Thyroid gland (tissue), 4 donors: Measurements from ENCODE around the gene NTN1. TPM values are rescaled to one million over a fixed set of nuclear protein-coding genes. Genes with fewer than 3 reads are reported as not detected.

ENCODE experiments used
- DNase-seq, 2 donors: peaks; one replicate each; pipeline ENCODE4 v3.0.0-alpha.2; 2019
- H3K27ac ChIP-seq, 3 donors: fragments of 200-600 bp; sonication (generic); 1 replicate in 2 of 3; 2 replicates in 1 of 3; pipeline ENCODE4 v1.5.1; 2016 to 2019; ENCODE audit warnings: mild to moderate bottlenecking in 1 of 3, moderate library complexity in 1 of 3
- H3K27me3 ChIP-seq: fragments of 200-600 bp; sonication (generic); one replicate; pipeline ENCODE4 v1.5.1; 2019
- H3K36me3 ChIP-seq, 2 donors: fragments of 200-600 bp; sonication (generic); one replicate each; pipeline ENCODE4 v1.5.1; 2016 to 2019
- H3K4me1 ChIP-seq, 2 donors: fragments of 200-600 bp; sonication (generic); one replicate each; pipeline ENCODE4 v1.5.1; 2017 to 2019
- H3K4me3 ChIP-seq, 3 donors: fragments of 200-600 bp; sonication (generic); replicated peaks in 1 of 3; 1 replicate in 2 of 3; 2 replicates in 1 of 3; pipeline ENCODE4 v1.5.1; 2016; ENCODE audit warnings: mild to moderate bottlenecking in 1 of 3
- H3K9me3 ChIP-seq: fragments of 200-600 bp; sonication (generic); one replicate; pipeline ENCODE4 v1.5.1; 2017
- POLR2A ChIP-seq, 2 donors: fragments of 450-650 bp; IDR thresholded peaks; one replicate each; pipeline ENCODE4 v1.6.1; 2017; ENCODE audit warnings: antibody characterized with exemption in 2 of 2, mild to moderate bottlenecking in 2 of 2, moderate library complexity in 1 of 2
- WGBS, 2 donors: methylation state at CpG; one replicate each; pipeline ENCODE4 v1.1.5; 2017; 5-methylcytosine and 5-hydroxymethylcytosine counted together
- intact Hi-C: fragments of 100-400 bp; cut with DNase I; formaldehyde crosslinking; loops from one replicate; pipeline ENCODE4 v1.15.1; 2023
- total RNA-seq, 4 donors: library from RNA; depleted of rRNA; stranded (reverse); fragments of >200 nt; gene quantifications; one replicate each; pipeline ENCODE4 v1.2.3, GENCODE V29; 2016
- TF ChIP-seq, protein P1 (sequence below), 6 experiments: fragments of 200-600 bp in 3 of 6; fragments of 450-650 bp in 3 of 6; sonication (generic) in 3 of 6; IDR thresholded peaks; one replicate each; pipeline ENCODE4 v1.5.1; 2016 to 2019; ENCODE audit warnings: antibody characterized with exemption in 6 of 6, mild to moderate bottlenecking in 2 of 6, inconsistent platforms in 1 of 6, moderate library complexity in 1 of 6

The NTN1 gene
- total RNA-seq, 4 donors from 2014 or later, result 4.1 to 9.2 (median 7.1) TPM

DNA sequence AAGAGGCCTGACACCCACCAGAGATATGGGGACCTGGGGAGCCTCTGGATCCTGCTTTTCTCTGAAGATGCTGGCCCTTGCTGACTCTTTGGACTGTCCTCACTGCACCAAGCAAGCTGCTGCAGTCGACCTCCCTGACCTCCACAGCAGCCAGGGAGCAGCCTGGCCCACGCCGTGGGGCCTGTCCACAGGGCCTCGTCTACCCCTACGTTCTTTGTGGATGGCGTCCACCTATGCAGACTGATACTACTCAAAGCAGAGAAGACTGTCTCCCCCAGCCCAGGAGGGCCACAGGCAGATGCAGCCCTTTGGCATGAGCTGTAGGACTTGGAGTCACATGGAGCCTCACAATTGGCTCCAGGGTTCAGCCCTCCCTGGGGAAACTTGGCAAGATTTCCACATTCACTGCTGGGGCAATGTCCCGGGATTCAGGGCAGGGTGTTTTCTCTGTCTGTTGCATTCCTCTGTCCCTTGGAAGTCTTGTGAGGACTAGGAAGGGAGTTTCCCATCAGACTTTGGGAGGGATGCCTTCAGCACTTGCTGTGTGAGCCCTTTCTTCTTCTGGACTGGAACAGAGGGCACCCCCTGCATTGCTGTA lies 152.2 kb downstream of the NTN1 start:
- no peaks in the 10 kb centered on the region for H3K36me3 ChIP-seq
- DNase-seq, result peak; percentile 5 to 34
- peaks cover 0 to 7% of the 10 kb centered on the region in 2 donors for H3K4me1 ChIP-seq
- H3K9me3 ChIP-seq, result no peaks in the 10 kb centered on the region
- H3K4me3 ChIP-seq, result no peak overlapping the region
- intact Hi-C loops, result no loop called here
- no peak overlapping the region for H3K27ac ChIP-seq
- 59 to 71% methylated on average over 4 to 7 of the region's 7 CpGs for WGBS, 2 donors
- H3K27me3 ChIP-seq, result no peaks in the 10 kb centered on the region
- TF ChIP-seq, protein P1, sequence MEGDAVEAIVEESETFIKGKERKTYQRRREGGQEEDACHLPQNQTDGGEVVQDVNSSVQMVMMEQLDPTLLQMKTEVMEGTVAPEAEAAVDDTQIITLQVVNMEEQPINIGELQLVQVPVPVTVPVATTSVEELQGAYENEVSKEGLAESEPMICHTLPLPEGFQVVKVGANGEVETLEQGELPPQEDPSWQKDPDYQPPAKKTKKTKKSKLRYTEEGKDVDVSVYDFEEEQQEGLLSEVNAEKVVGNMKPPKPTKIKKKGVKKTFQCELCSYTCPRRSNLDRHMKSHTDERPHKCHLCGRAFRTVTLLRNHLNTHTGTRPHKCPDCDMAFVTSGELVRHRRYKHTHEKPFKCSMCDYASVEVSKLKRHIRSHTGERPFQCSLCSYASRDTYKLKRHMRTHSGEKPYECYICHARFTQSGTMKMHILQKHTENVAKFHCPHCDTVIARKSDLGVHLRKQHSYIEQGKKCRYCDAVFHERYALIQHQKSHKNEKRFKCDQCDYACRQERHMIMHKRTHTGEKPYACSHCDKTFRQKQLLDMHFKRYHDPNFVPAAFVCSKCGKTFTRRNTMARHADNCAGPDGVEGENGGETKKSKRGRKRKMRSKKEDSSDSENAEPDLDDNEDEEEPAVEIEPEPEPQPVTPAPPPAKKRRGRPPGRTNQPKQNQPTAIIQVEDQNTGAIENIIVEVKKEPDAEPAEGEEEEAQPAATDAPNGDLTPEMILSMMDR (IDR thresholded peaks at IDR 0.05), result no peak
- no peak for TF ChIP-seq POLR2A (IDR thresholded peaks at IDR 0.05)

DNA sequence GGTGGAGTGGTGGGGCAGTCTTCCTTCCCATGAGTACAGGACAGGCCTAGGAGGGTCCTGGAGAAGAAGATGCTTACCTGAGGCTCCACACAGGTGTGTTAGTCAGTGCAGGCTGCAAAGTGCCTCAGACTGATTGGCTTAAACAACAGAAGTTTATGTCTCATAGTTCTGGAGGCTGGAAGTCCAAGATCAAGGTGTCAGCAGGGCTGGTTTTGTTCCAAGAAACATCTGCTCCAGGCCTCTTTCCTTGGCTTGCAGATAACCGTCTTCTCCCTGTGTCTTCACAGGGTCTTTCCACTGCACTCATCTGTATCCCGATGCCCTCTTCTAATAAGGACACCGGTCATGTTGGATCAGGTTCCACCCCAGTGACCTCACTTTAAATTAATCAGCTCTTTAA lies 153.0 kb downstream of the NTN1 start:
- Histone ChIP-seq H3K9me3 (no peaks in the 10 kb centered on the region), H3K4me3 (no peak overlapping the region), H3K27me3 (no peaks in the 10 kb centered on the region), H3K4me1 (peaks cover 0 to 7% of the 10 kb centered on the region in 2 donors), H3K27ac (no peak overlapping the region), H3K36me3 (no peaks in the 10 kb centered on the region)
- WGBS, 2 donors, result 78 to 82% methylated on average over 3 of the region's 3 CpGs
- intact Hi-C loops, result no loop called here
- no peak for DNase-seq
- TF ChIP-seq POLR2A (IDR thresholded peaks at IDR 0.05), result no peak
- TF ChIP-seq, protein P1 (IDR thresholded peaks at IDR 0.05), result no peak

DNA sequence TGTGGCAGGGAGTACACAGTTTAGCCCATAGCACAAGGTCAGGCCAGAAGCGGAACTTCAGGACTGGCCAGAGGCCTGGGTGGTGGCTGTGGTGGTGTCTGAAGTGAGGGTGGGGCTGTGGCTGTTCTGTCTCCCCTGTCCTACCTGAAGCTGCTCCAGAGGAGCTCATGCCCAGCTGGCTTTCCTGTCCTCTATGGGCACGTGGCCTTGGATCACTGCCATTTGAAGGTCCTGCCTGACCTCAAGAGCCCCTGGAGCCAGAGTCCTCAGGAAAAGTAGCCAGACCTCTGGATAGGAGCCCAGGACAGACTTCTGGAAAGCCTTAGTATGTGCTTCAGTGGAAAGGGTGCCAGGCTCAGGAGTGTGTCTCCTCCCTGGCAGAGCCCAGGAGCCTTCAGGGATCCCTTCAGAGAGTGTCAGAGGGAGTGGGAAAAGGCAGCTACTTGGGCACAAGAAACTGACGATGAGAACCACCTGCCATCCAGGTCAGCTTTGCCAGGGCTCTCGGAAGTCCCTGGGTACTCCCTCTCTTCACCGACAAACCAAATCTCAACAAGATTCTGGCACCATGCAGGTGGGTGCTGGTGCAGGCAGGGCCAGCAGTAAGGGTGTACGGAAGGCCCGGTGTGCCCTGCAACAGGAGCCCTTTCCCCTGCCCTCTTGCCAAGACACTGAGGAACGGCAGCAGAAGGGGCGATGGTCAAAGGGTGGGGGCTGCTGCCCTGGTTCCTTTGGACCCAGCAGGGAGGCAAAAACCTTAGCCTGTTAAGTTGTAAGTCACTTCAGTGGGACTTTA lies 153.7 kb downstream of the NTN1 start:
- TF ChIP-seq, protein P1 (IDR thresholded peaks at IDR 0.05), result no peak
- no peak for TF ChIP-seq POLR2A (IDR thresholded peaks at IDR 0.05)
- Histone ChIP-seq H3K4me1 (peaks cover 0 to 7% of the 10 kb centered on the region in 2 donors), H3K9me3 (no peaks in the 10 kb centered on the region), H3K4me3 (no peak overlapping the region), H3K27me3 (no peaks in the 10 kb centered on the region), H3K36me3 (no peaks in the 10 kb centered on the region), H3K27ac (no peak overlapping the region)
- DNase-seq, result peak; percentile 72 to 89
- WGBS, 2 donors, result 63 to 74% methylated on average over 7 to 8 of the region's 9 CpGs
- intact Hi-C loops, result no loop called here

DNA sequence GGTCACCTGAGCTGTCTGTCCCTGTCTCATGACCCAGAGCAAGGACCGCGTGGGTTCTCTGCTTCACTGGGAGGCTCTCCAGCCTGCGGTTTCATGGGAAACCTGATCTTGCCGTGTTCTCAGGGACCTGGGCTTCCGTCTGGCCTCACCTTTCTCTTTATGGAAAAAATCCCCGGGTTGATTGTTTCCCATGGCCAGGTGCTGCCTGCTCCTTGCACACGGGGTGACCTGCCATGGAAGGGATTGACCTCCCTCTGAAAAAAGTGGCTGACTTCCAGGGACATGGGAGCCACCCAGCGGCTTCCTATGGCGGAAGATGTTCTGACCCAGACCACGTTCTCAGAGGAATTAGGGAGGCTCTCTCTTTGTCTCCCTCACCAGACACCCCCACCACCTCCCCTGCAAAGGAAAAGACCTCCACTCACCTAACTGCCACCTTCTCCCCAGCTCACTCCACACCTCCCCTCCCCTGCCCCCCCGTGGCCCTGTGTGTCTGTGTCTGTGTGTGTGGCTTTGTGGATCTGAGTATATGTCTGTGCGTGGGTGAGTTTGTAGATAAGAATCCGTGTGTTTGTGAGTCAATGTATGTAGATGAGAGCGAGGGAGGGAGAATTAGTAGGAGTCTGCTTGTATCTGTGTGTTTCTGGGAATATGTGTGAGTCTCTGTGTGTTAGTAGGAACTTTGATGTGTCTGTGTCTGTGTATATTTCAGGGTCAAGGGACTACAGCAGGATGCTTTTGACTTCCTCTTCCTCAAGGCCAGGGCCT lies 154.6 kb downstream of the NTN1 start:
- no peaks in the 10 kb centered on the region for H3K9me3 ChIP-seq
- peaks cover 0 to 7% of the 10 kb centered on the region in 2 donors for H3K4me1 ChIP-seq
- no peak overlapping the region for H3K27ac ChIP-seq
- no peaks in the 10 kb centered on the region for H3K27me3 ChIP-seq
- TF ChIP-seq, protein P1 (IDR thresholded peaks at IDR 0.05), result no peak
- TF ChIP-seq POLR2A (IDR thresholded peaks at IDR 0.05), result no peak
- 81 to 84% methylated on average over 11 to 14 of the region's 14 CpGs for WGBS, 2 donors
- intact Hi-C loops, result no loop called here
- no peak overlapping the region for H3K4me3 ChIP-seq
- no peaks in the 10 kb centered on the region for H3K36me3 ChIP-seq
- peak in 1 of 2 donors; percentile 13 for DNase-seq
